Left lung (tissue), 10 donors: Measurements from ENCODE around the gene TDP2. TPM values are rescaled to one million over a fixed set of nuclear protein-coding genes. Genes with fewer than 3 reads are reported as not detected.
"Not testable (repeated sequence)": the region's sequence is repeated elsewhere in the genome, so short reads cannot be mapped to it uniquely, and the experiment has no call there.

Source experiments
- ATAC-seq: fragments of 200-7000 bp; cut with Tn5 transposase; one replicate; pipeline ENCODE4 v1.9.1; 2020; ENCODE audit warnings: moderate library complexity
- DNase-seq, 4 donors: peaks; one replicate each; pipeline ENCODE4 v3.0.0-alpha.2; 2013 to 2020
- H3K27ac ChIP-seq, 2 donors: fragments of 200-600 bp; sonication (generic) in 1 of 2; one replicate each; pipeline versions ENCODE4 v1.5.0 to v1.8.0; 2020 to 2021
- H3K27me3 ChIP-seq, 2 donors: fragments of 200-600 bp; sonication (generic) in 1 of 2; one replicate each; pipeline versions ENCODE4 v1.5.0 to v1.8.0; 2020 to 2021
- H3K36me3 ChIP-seq, 2 donors: fragments of 200-600 bp; sonication (generic) in 1 of 2; one replicate each; pipeline versions ENCODE4 v1.5.0 to v1.8.0; 2020 to 2021
- H3K4me1 ChIP-seq, 2 donors: fragments of 200-600 bp; one replicate each; pipeline ENCODE4 v1.8.0; 2021
- H3K4me3 ChIP-seq, 2 donors: fragments of 200-600 bp; sonication (generic) in 1 of 2; one replicate each; pipeline versions ENCODE4 v1.5.0 to v1.8.0; 2020 to 2021; ENCODE audit warnings: mild to moderate bottlenecking in 1 of 2
- H3K9me3 ChIP-seq, 2 donors: fragments of 200-600 bp; sonication (generic) in 1 of 2; one replicate each; pipeline versions ENCODE4 v1.5.0 to v1.8.0; 2020 to 2021
- intact Hi-C, 2 donors: fragments of 100-400 bp; cut with DNase I; formaldehyde crosslinking; loops; one replicate each; pipeline versions ENCODE4 v1.11.2 to v1.14.2; 2022
- polyA plus RNA-seq, 6 donors: library from polyadenylated mRNA; unstranded; fragments of 120-200 nt; gene quantifications; one replicate each; pipeline ENCODE4 v1.2.1, GENCODE V29; 2013; ENCODE audit not compliant: insufficient read length in 6 of 6
- total RNA-seq, 2 donors: library from RNA; stranded (reverse); fragmentation: NEBNext Ultra II Directional; extraction: Animal tissue kit (Norgen Biotek cat#: 25700); gene quantifications; one replicate each; pipeline ENCODE4 v1.2.1, GENCODE V29; 2021
- TF ChIP-seq, protein P1 (sequence below), 2 donors: fragments of 200-600 bp; sonication (generic) in 1 of 2; IDR thresholded peaks; one replicate each; pipeline versions ENCODE4 v1.5.0 to v1.8.0; 2021; ENCODE audit warnings: antibody characterized with exemption in 2 of 2
- donor health status: DM: no; HTN: yes; CAD: no.
- donor health status: DM: no; HTN: no; CAD: no.

The TDP2 gene
- total and polyA plus RNA-seq, 8 donors, result 33.9 to 60.1 (median 47.6) TPM

DNA sequence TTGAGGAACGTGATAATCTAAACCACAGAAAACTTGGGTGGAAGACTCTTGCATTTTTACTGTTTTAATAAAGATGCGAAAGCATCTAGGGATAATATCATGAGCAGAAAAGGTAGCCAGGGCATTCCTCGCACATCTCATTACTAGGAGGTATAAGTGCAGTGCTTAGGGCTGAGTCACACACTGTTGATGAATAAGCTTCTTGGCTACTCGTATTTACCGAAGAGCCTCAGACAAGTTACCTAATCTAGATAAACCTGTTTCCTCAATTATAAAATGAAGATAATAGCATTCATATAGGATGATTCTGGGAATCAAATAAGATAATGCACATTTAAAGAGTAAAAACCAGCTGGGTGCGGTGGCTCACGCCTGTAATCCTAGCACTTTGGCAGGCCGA is 19.9 kb downstream of the TDP2 start:
- DNase-seq, result no peak
- peak; percentile 33 for ATAC-seq
- Histone ChIP-seq H3K36me3 (peaks cover 0 to 29% of the 10 kb centered on the region in 2 donors), H3K27ac (no peak overlapping the region), H3K4me1 (peaks cover 0 to 9% of the 10 kb centered on the region in 2 donors), H3K27me3 (peaks cover 15 to 27% of the 10 kb centered on the region in 2 donors), H3K4me3 (no peak overlapping the region), H3K9me3 (no peaks in the 10 kb centered on the region)
- intact Hi-C loops, result no loop called here
- TF ChIP-seq, protein P1, sequence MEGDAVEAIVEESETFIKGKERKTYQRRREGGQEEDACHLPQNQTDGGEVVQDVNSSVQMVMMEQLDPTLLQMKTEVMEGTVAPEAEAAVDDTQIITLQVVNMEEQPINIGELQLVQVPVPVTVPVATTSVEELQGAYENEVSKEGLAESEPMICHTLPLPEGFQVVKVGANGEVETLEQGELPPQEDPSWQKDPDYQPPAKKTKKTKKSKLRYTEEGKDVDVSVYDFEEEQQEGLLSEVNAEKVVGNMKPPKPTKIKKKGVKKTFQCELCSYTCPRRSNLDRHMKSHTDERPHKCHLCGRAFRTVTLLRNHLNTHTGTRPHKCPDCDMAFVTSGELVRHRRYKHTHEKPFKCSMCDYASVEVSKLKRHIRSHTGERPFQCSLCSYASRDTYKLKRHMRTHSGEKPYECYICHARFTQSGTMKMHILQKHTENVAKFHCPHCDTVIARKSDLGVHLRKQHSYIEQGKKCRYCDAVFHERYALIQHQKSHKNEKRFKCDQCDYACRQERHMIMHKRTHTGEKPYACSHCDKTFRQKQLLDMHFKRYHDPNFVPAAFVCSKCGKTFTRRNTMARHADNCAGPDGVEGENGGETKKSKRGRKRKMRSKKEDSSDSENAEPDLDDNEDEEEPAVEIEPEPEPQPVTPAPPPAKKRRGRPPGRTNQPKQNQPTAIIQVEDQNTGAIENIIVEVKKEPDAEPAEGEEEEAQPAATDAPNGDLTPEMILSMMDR (IDR thresholded peaks at IDR 0.05), result no peak

DNA sequence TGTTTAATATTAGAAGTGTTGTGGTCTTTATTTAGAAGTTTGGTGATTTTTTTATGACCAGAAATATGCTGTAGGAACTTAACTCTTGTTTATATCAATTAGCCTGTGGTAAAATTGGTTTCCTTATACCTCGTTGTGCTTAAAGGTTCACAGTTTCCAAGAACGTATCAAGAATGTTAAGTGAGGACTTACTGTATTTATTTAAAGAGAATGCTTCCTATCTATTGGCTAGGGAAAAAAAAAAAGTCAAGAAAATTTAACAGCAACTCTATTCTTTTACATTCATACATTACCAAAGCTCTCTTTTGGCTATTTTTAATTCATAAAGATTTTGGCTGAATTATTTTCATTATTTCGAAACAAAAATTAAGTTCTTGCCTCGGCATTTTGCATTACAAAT is 22.3 kb downstream of the TDP2 start:
- intact Hi-C loops, result no loop called here
- H3K36me3 ChIP-seq, result peaks cover 0 to 5% of the 10 kb centered on the region in 2 donors
- H3K4me3 ChIP-seq, result no peak overlapping the region
- H3K9me3 ChIP-seq, result no peaks in the 10 kb centered on the region
- H3K27ac ChIP-seq, result no peak overlapping the region
- H3K4me1 ChIP-seq, result peaks cover 0 to 9% of the 10 kb centered on the region in 2 donors
- no peak for DNase-seq
- no peak for ATAC-seq
- TF ChIP-seq, protein P1 (IDR thresholded peaks at IDR 0.05), result no peak
- peaks cover 15 to 27% of the 10 kb centered on the region in 2 donors for H3K27me3 ChIP-seq

DNA sequence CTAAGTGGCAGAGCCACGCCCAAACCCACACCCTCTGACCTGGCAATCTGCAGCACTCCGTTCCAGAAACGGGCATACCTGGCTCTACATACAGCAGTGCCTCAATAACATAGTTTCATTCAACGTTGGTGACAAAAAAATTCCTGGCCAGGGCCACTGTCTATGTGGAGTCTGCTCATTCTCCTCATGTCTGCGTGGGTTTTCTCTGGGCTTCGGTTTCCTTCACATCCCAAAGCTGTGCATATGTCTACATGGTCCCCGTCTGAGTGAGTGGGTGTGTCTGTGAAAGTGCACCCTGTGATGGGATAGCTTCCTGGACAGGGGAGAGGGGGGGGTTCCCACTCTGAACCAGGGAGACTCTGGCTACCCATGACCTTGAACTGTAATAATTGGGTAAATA is 22.8 kb downstream of the TDP2 start:
- Histone ChIP-seq H3K4me1 (peaks cover 0 to 9% of the 10 kb centered on the region in 2 donors), H3K9me3 (no peaks in the 10 kb centered on the region), H3K27me3 (peaks cover 15 to 27% of the 10 kb centered on the region in 2 donors), H3K4me3 (no peak overlapping the region), H3K27ac (no peak overlapping the region), H3K36me3 (peaks cover 0 to 1% of the 10 kb centered on the region in 2 donors)
- no peak for DNase-seq
- no peak for ATAC-seq
- intact Hi-C loops, result no loop called here
- TF ChIP-seq, protein P1 (IDR thresholded peaks at IDR 0.05), result no peak

DNA sequence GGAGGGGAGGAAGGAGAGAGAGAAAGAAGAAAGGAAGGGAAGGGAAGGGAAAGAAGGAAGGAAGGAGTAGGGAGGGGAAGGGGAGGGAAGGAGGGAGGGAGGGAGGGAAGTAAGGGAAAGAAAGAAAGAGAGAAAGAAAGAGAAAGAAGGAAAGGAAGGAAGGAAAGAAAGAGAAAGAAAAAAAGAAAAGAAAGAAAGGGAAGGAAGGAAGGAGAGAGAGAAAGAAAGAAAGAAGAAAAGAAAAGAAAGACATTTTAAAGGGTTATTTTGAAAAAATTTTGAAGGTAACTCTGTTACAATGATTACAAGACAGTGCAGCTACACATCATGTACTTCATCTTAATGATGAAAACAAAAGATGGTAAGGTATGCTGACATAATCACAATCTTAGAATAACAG is 24.6 kb downstream of the TDP2 start:
- H3K27ac ChIP-seq, result no peak overlapping the region
- peaks cover 0 to 2% of the 10 kb centered on the region in 2 donors for H3K9me3 ChIP-seq

DNA sequence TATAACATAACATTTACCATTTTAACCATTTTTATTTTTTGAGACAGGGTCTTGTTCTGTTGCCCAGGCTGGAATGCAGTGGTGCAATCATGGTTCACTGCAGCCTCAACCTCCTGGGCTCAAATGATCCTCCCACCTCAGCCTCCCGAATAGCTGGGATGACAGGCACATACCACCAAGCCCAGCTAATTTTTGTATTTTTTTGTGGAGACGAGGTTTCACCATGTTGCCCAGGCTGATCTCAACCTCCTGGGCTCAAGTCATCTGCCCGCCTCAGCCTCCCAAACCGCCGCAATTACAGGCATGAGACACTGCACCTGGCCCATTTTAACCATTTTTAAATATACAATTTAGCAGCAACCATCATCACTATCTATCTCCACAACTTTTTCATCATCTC is 26.1 kb downstream of the TDP2 start:
- H3K9me3 ChIP-seq, ATAC-seq, H3K4me3 ChIP-seq, H3K27ac ChIP-seq, H3K4me1 ChIP-seq, H3K36me3 ChIP-seq, intact Hi-C loops, DNase-seq: not testable (repeated sequence)
- peaks cover 15 to 27% of the 10 kb centered on the region in 2 donors for H3K27me3 ChIP-seq

More for the DNA sequence above, 24.6 kb downstream of the TDP2 start:
- H3K36me3 ChIP-seq, result no peaks in the 10 kb centered on the region
- no peak for ATAC-seq
- TF ChIP-seq, protein P1 (IDR thresholded peaks at IDR 0.05), result no peak
- peaks cover 0 to 9% of the 10 kb centered on the region in 2 donors for H3K4me1 ChIP-seq
- H3K27me3 ChIP-seq, result peaks cover 15 to 27% of the 10 kb centered on the region in 2 donors
- H3K4me3 ChIP-seq, result no peak overlapping the region
- intact Hi-C loops, result no loop called here
- DNase-seq, result no peak

DNA sequence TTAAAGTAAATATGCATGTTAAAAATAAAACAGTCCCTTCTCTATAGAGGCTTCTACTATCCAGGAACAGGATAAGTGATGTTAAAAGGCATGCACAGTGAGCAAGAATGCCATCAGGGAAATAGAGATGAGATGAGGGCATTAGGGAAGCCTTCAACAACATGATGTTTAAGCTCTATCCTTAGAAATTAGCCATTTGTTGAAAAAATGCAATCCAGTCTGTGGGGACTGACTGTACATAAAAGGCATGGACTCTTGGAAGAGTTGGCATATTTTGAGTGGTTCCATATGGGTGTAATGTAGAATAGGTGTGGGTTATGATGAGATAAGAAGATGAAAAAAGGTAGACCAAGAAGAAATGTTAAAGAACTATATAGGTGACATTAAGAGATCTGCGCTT is 26.5 kb downstream of the TDP2 start:
- intact Hi-C loops, result no loop called here
- no peak overlapping the region for H3K27ac ChIP-seq
- peaks cover 0 to 2% of the 10 kb centered on the region in 2 donors for H3K9me3 ChIP-seq
- DNase-seq, result no peak
- TF ChIP-seq, protein P1 (IDR thresholded peaks at IDR 0.05), result no peak
- H3K4me1 ChIP-seq, result no peaks in the 10 kb centered on the region
- H3K36me3 ChIP-seq, result no peaks in the 10 kb centered on the region
- no peak for ATAC-seq
- H3K27me3 ChIP-seq, result peaks cover 11 to 27% of the 10 kb centered on the region in 2 donors
- H3K4me3 ChIP-seq, result no peak overlapping the region
